GM12878 (cell line): ENCODE results near the gene ZNF44. TPM values are rescaled to one million over a fixed set of nuclear protein-coding genes. Genes with fewer than 3 reads are reported as not detected.
A peak's percentile ranks its signal among the peaks of the same experiment; 100 is the strongest.

Experiments
- ATAC-seq: fragments of 200-7000 bp; cut with Tn5 transposase; 3 replicates; pipeline ENCODE4 v1.9.1; 2020; ENCODE audit warnings: mild to moderate bottlenecking, moderate library complexity
- BruUV-seq: library from RNA; stranded (reverse); fragments of 400-500 nt; replicated peaks from 2 replicates; lab custom pipeline; 2021; lab: Mats Ljungman, UMichigan
- CTCF ChIA-PET: fragments of 300-600 bp; sonication (Branson Sonifier 250); formaldehyde crosslinking; extraction: SDS; loops from one replicate; lab custom pipeline; 2021; ENCODE audit warnings: inconsistent platforms; lab: Yijun Ruan, JAX
- POLR2A ChIA-PET: fragments of 350-600 bp; formaldehyde crosslinking; extraction: SDS; loops from one replicate; lab custom pipeline; 2021; ENCODE audit warnings: inconsistent platforms; lab: Charles Lee
- RAD21 ChIA-PET: fragments of 300-600 bp; sonication (Branson Sonifier 250); formaldehyde crosslinking; loops from one replicate; lab custom pipeline; 2023; ENCODE audit warnings: antibody characterized with exemption; ENCODE audit not compliant: unreplicated experiment; lab: Charles Lee
- SMC1A ChIA-PET: fragments of 300-600 bp; sonication (Branson Sonifier 250); formaldehyde crosslinking; loops from one replicate; lab custom pipeline; 2023; ENCODE audit not compliant: unreplicated experiment, uncharacterized antibody; lab: Charles Lee
- DNase-seq: peaks from one replicate; pipeline ENCODE4 v3.0.0-alpha.2; 2011; ENCODE audit warnings: low read depth, low spot score
- FAIRE-seq: peaks from 3 replicates; lab custom pipeline; 2011; peaks lifted over from hg19 to GRCh38; lab: Jason Lieb, UNC
- H2AFZ ChIP-seq: 2 replicates; pipeline ENCODE4 v1.6.0; 2011; ENCODE audit warnings: low read depth, low read length, control low read depth; ENCODE audit not compliant: control insufficient read depth
- H3K27ac ChIP-seq: 2 replicates; pipeline ENCODE4 v1.5.1; 2011; ENCODE audit warnings: control low read depth; ENCODE audit not compliant: control insufficient read depth, insufficient read depth
- H3K27me3 ChIP-seq, 2 experiments: replicated peaks in 1 of 2; 2 replicates each; pipeline versions ENCODE4 v1.6.0 to v1.6.1; 2011; ENCODE audit warnings: low read length in 1 of 2; ENCODE audit not compliant: control insufficient read depth in 2 of 2, insufficient read depth in 2 of 2
- H3K36me3 ChIP-seq, 2 experiments: 2 replicates each; pipeline ENCODE4 v1.5.1; 2011; ENCODE audit warnings: low read length in 1 of 2; ENCODE audit not compliant: control insufficient read depth in 2 of 2, insufficient read depth in 2 of 2
- H3K4me1 ChIP-seq: 2 replicates; pipeline ENCODE4 v1.6.1; 2011; ENCODE audit warnings: mild to moderate bottlenecking, low read length, moderate library complexity, mixed read lengths; ENCODE audit not compliant: control insufficient read depth, insufficient read depth
- H3K4me2 ChIP-seq: 2 replicates; pipeline ENCODE4 v1.6.0; 2011; ENCODE audit warnings: control low read depth; ENCODE audit not compliant: control insufficient read depth, insufficient read depth
- H3K4me3 ChIP-seq: fragments of 200-600 bp; sonication (generic); 2 replicates; pipeline ENCODE4 v1.5.1; 2016
- H3K79me2 ChIP-seq: 2 replicates; pipeline ENCODE4 v1.6.0; 2011; ENCODE audit warnings: low read length; ENCODE audit not compliant: control insufficient read depth, insufficient read depth
- H3K9ac ChIP-seq: 2 replicates; pipeline ENCODE4 v1.8.0; 2011; ENCODE audit warnings: low read length, control low read depth, mixed read lengths; ENCODE audit not compliant: control insufficient read depth, insufficient read depth
- H3K9me3 ChIP-seq: replicated peaks from 3 replicates; pipeline ENCODE4 v1.5.1; 2011; ENCODE audit warnings: mild to moderate bottlenecking, low read length; ENCODE audit not compliant: control insufficient read depth, insufficient read depth
- H4K20me1 ChIP-seq: 2 replicates; pipeline ENCODE4 v1.6.0; 2011; ENCODE audit not compliant: control insufficient read depth, insufficient read depth
- BHLHE40 ChIP-seq, 2 experiments: fragments of 450-650 bp in 1 of 2; IDR thresholded peaks; 2 replicates each; pipeline ENCODE4 v1.6.1; 2011 to 2017; ENCODE audit warnings: low read depth in 2 of 2, borderline replicate concordance in 1 of 2, improper control_type of control experiment in 1 of 2, low read length in 1 of 2, mild to moderate bottlenecking in 1 of 2
- EP300 ChIP-seq, 2 experiments: fragments of 150-350 bp in 1 of 2; IDR thresholded peaks; 2 replicates each; pipeline ENCODE4 v1.6.1; 2011 to 2012; ENCODE audit warnings: low read depth in 2 of 2, low read length in 2 of 2, borderline replicate concordance in 1 of 2, improper control_type of control experiment in 1 of 2, inconsistent platforms in 1 of 2; ENCODE audit not compliant: control insufficient read depth in 1 of 2
- IRF4 ChIP-seq: IDR thresholded peaks from 2 replicates; pipeline ENCODE4 v1.6.1; 2011; ENCODE audit warnings: low read depth, low read length
- NFYA ChIP-seq: IDR thresholded peaks from 2 replicates; pipeline ENCODE4 v1.6.1; 2011; ENCODE audit warnings: low read depth, mild to moderate bottlenecking, low read length, improper control_type of control experiment, borderline replicate concordance
- POU2F2 ChIP-seq: IDR thresholded peaks from 3 replicates; pipeline ENCODE4 v1.6.1; 2011; ENCODE audit warnings: low read depth, mild to moderate bottlenecking, low read length, borderline replicate concordance
- RBBP5 ChIP-seq: fragments of 200-600 bp; sonication (generic); conservative IDR thresholded peaks from 2 replicates; pipeline ENCODE4 v1.6.1; 2016
- WGBS: methylation state at CpG from one replicate; pipeline ENCODE4 v1.1.6; 2016; ENCODE audit warnings: low lambda C conversion rate; ENCODE audit not compliant: insufficient replicate concordance, insufficient coverage; ENCODE audit errors: missing lambda C conversion rate; 5-methylcytosine and 5-hydroxymethylcytosine counted together
- in situ Hi-C: fragments of 300-500 bp; cut with MboI; formaldehyde crosslinking; loops from 9 replicates; pipeline ENCODE4 v1.14.3; 2018; ENCODE audit warnings: mixed read lengths
- intact Hi-C: fragments of 100-400 bp; cut with micrococcal nuclease; formaldehyde crosslinking; loops from one replicate; pipeline ENCODE4 v1.14.2; 2022; ENCODE audit not compliant: unreplicated experiment
- polyA plus RNA-seq, 11 experiments: library from polyadenylated mRNA; depleted of rRNA in 4 of 11; unstranded in 6 of 11; stranded (reverse) in 5 of 11; fragments of >200 nt; fragmentation: Nextera tagmentation in 4 of 11; fragmentation: Illumina TruSeq in 1 of 11; extraction: Ambion mirVana in 4 of 11; extraction: Trizol in 1 of 11; gene quantifications; 1 replicate in 1 of 11; 2 replicates in 10 of 11; pipeline versions ENCODE4 v1.2.1 to v1.2.3, GENCODE V29; 2011 to 2016; ENCODE audit warnings: inconsistent platforms in 2 of 11, missing spikeins in 2 of 11, low read depth in 1 of 11
- total RNA-seq, 4 experiments: library from RNA; depleted of rRNA in 3 of 4; stranded (reverse); fragments of >200 nt in 3 of 4; fragmentation: Illumina TruSeq in 1 of 4; extraction: Trizol in 1 of 4; gene quantifications; 2 replicates each; pipeline versions ENCODE4 v1.2.1 to v1.2.3, GENCODE V29; 2013 to 2021
- TF ChIP-seq, protein P1 (sequence below): fragments of 450-650 bp; IDR thresholded peaks from 2 replicates; pipeline ENCODE4 v1.6.1; 2017; ENCODE audit warnings: mild to moderate bottlenecking, moderate library complexity
- TF ChIP-seq, protein P2 (sequence below): IDR thresholded peaks from 2 replicates; pipeline ENCODE4 v1.6.1; 2012; ENCODE audit warnings: low read depth, low read length, improper control_type of control experiment
- TF ChIP-seq, protein P3 (sequence below): fragments of 450-650 bp; IDR thresholded peaks from 2 replicates; pipeline ENCODE4 v1.6.1; 2017; ENCODE audit warnings: low read depth, mild to moderate bottlenecking, moderate library complexity
- TF ChIP-seq, protein P4 (sequence below): fragments of 150-350 bp; IDR thresholded peaks from 2 replicates; pipeline ENCODE4 v1.6.1; 2016; ENCODE audit warnings: low read depth, low read length

The ZNF44 gene
- total and polyA plus RNA-seq, 10 of the 15 experiments (the other 5 are each of a cell fraction or from before 2014, with no cell fraction given) = 3.7 to 11.3 (median 5.4) TPM

DNA sequence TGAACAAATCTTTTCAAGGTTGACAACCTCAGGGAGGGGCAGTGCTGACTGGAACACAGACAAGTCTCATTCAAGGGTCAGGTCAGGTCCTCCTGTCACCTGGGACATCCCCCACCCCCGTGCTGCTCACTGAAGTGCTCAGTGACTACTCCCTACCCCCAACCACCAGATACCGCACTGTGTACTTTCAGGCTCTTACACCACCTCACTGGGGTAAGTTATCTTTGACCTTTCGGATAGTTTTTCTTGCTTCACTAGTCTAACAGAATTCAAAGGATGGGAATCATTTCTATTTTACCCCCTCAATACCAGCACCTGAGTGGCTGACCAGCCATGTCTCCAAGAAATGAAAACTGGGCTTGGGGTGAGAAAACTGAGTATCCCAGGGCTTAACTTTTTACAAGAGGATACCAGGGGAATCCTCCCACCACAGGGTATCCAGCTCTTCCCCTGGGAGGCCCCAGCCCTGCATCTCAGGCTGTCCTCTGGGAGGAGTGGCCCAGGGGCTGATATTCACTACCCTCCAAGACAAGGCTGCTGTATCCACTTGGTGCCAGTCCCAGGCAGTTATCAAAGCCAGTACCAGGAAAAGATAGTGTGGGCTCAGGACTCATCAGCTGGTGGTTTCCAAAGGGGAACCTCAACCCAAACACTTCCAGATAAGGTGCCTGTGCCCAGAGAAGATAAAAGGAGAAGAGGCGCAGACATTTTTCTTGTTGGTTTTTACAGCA is 36.7 kb upstream of the ZNF44 start:
- no TSS peak for BruUV-seq
- Histone ChIP-seq H3K27ac (peak overlapping the region; percentile 72), H3K79me2 (peaks cover 8% of the 10 kb centered on the region), H3K4me2 (peak overlapping the region; percentile 64), H2AFZ (no peak overlapping the region), H3K9me3 (peaks cover 3% of the 10 kb centered on the region), H3K9ac (peak overlapping the region; percentile 27), H3K4me3 (peak overlapping the region; percentile 63), H4K20me1 (no peaks in the 10 kb centered on the region), H3K4me1 (peaks cover 10% of the 10 kb centered on the region), H3K36me3 (no peaks in the 10 kb centered on the region), H3K27me3 (no peaks in the 10 kb centered on the region)
- intact Hi-C loops (loop anchor here (1.0 to 5.0 kb wide), 2 partner anchors 37 to 169 kb away; partner anchors contain the start of genes ZNF136 and ZNF44), in situ Hi-C loops (no loop called here)
- CTCF ChIA-PET = no interaction called here
- WGBS = 3% methylated on average over 4 of the region's 4 CpGs
- ATAC-seq (peak; percentile 80), FAIRE-seq (peak; percentile 88), DNase-seq (peak; percentile 82)
- POLR2A ChIA-PET = interaction anchor here (0.5 to 0.7 kb wide), 7 partner anchors 11 to 897 kb away, joined by 3 to 5 read pairs (median 4); partner anchors contain the start of genes ODAD3 and ZNF136
- SMC1A ChIA-PET = interaction anchor here (2.4 to 2.8 kb wide), 2 partner anchors 34 to 408 kb away, joined by 9 to 11 read pairs; partner anchors contain the start of genes ZNF442 and ZNF700
- RAD21 ChIA-PET = interaction anchor here (0.7 to 3.6 kb wide), 5 partner anchors 34 to 221 kb away, joined by 3 to 22 read pairs (median 5); partner anchors contain the start of genes ZNF44 and ZNF442
- TF ChIP-seq NFYA = no peak
- TF ChIP-seq BHLHE40 (IDR thresholded peaks at IDR 0.05; ENCODE audit: borderline replicate concordance in 1 of 2, low read depth in 2 of 2, low read length in 1 of 2) = peak; percentile 73 to 84
- TF ChIP-seq, protein P1, sequence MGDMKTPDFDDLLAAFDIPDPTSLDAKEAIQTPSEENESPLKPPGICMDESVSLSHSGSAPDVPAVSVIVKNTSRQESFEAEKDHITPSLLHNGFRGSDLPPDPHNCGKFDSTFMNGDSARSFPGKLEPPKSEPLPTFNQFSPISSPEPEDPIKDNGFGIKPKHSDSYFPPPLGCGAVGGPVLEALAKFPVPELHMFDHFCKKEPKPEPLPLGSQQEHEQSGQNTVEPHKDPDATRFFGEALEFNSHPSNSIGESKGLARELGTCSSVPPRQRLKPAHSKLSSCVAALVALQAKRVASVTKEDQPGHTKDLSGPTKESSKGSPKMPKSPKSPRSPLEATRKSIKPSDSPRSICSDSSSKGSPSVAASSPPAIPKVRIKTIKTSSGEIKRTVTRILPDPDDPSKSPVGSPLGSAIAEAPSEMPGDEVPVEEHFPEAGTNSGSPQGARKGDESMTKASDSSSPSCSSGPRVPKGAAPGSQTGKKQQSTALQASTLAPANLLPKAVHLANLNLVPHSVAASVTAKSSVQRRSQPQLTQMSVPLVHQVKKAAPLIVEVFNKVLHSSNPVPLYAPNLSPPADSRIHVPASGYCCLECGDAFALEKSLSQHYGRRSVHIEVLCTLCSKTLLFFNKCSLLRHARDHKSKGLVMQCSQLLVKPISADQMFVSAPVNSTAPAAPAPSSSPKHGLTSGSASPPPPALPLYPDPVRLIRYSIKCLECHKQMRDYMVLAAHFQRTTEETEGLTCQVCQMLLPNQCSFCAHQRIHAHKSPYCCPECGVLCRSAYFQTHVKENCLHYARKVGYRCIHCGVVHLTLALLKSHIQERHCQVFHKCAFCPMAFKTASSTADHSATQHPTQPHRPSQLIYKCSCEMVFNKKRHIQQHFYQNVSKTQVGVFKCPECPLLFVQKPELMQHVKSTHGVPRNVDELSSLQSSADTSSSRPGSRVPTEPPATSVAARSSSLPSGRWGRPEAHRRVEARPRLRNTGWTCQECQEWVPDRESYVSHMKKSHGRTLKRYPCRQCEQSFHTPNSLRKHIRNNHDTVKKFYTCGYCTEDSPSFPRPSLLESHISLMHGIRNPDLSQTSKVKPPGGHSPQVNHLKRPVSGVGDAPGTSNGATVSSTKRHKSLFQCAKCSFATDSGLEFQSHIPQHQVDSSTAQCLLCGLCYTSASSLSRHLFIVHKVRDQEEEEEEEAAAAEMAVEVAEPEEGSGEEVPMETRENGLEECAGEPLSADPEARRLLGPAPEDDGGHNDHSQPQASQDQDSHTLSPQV = no peak
- no peak for TF ChIP-seq RBBP5
- TF ChIP-seq POU2F2 = peak; percentile 60; the same call in 1 of the 3 replicates
- TF ChIP-seq IRF4 = peak; percentile 66; the same call in 1 of the 2 replicates
- TF ChIP-seq, protein P2, sequence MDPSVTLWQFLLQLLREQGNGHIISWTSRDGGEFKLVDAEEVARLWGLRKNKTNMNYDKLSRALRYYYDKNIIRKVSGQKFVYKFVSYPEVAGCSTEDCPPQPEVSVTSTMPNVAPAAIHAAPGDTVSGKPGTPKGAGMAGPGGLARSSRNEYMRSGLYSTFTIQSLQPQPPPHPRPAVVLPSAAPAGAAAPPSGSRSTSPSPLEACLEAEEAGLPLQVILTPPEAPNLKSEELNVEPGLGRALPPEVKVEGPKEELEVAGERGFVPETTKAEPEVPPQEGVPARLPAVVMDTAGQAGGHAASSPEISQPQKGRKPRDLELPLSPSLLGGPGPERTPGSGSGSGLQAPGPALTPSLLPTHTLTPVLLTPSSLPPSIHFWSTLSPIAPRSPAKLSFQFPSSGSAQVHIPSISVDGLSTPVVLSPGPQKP = no peak
- peak; percentile 39 to 69; a peak in 2 of 4 replicates for TF ChIP-seq EP300 (IDR thresholded peaks at IDR 0.05; ENCODE audit: borderline replicate concordance in 1 of 2, control insufficient read depth in 1 of 2, low read depth in 2 of 2, low read length in 2 of 2)
- TF ChIP-seq, protein P3, sequence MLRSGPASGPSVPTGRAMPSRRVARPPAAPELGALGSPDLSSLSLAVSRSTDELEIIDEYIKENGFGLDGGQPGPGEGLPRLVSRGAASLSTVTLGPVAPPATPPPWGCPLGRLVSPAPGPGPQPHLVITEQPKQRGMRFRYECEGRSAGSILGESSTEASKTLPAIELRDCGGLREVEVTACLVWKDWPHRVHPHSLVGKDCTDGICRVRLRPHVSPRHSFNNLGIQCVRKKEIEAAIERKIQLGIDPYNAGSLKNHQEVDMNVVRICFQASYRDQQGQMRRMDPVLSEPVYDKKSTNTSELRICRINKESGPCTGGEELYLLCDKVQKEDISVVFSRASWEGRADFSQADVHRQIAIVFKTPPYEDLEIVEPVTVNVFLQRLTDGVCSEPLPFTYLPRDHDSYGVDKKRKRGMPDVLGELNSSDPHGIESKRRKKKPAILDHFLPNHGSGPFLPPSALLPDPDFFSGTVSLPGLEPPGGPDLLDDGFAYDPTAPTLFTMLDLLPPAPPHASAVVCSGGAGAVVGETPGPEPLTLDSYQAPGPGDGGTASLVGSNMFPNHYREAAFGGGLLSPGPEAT = peak; percentile 59; the same call in 1 of the 2 replicates
- TF ChIP-seq, protein P4, sequence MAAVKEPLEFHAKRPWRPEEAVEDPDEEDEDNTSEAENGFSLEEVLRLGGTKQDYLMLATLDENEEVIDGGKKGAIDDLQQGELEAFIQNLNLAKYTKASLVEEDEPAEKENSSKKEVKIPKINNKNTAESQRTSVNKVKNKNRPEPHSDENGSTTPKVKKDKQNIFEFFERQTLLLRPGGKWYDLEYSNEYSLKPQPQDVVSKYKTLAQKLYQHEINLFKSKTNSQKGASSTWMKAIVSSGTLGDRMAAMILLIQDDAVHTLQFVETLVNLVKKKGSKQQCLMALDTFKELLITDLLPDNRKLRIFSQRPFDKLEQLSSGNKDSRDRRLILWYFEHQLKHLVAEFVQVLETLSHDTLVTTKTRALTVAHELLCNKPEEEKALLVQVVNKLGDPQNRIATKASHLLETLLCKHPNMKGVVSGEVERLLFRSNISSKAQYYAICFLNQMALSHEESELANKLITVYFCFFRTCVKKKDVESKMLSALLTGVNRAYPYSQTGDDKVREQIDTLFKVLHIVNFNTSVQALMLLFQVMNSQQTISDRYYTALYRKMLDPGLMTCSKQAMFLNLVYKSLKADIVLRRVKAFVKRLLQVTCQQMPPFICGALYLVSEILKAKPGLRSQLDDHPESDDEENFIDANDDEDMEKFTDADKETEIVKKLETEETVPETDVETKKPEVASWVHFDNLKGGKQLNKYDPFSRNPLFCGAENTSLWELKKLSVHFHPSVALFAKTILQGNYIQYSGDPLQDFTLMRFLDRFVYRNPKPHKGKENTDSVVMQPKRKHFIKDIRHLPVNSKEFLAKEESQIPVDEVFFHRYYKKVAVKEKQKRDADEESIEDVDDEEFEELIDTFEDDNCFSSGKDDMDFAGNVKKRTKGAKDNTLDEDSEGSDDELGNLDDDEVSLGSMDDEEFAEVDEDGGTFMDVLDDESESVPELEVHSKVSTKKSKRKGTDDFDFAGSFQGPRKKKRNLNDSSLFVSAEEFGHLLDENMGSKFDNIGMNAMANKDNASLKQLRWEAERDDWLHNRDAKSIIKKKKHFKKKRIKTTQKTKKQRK = no peak
